SK-N-SH (cell line): ENCODE results near the gene GALK2. TPM values are rescaled to one million over a fixed set of nuclear protein-coding genes. Genes with fewer than 3 reads are reported as not detected.

Source experiments
- CTCF ChIA-PET: fragments of 300-600, 350-600 bp; formaldehyde crosslinking; extraction: SDS; loops from one replicate; lab custom pipeline; 2021; lab: Yijun Ruan, JAX
- POLR2A ChIA-PET: fragments of 350-600 bp; sonication (Branson Sonifier 250); formaldehyde crosslinking; extraction: SDS; loops from one replicate; lab custom pipeline; 2020; ENCODE audit warnings: antibody characterized with exemption, inconsistent platforms; lab: Yijun Ruan, JAX
- DNase-seq: peaks from one replicate; pipeline ENCODE4 v3.0.0; 2012
- H2AFZ ChIP-seq: fragments of 200-600 bp; sonication (generic); 2 replicates; pipeline ENCODE4 v1.8.1; 2016; ENCODE audit warnings: antibody characterized with exemption, mild to moderate bottlenecking, low read depth
- H3F3A ChIP-seq: fragments of 200-600 bp; sonication (generic); replicated peaks from 2 replicates; pipeline ENCODE3; 2016; ENCODE audit warnings: antibody characterized with exemption, mild to moderate bottlenecking; ENCODE audit not compliant: insufficient read depth
- H3K27ac ChIP-seq, 2 experiments: fragments of 200-500 bp in 1 of 2; fragments of 200-600 bp in 1 of 2; sonication (Bioruptor generic) in 1 of 2; sonication (generic), shearing (Covaris generic) in 1 of 2; 2 replicates each; pipeline versions ENCODE4 v1.5.1 to v1.6.1; 2014 to 2016; ENCODE audit warnings: low read depth in 2 of 2, inconsistent platforms in 1 of 2, low read length in 1 of 2, mild to moderate bottlenecking in 1 of 2, mixed read lengths in 1 of 2
- H3K27me3 ChIP-seq: fragments of 200-600 bp; sonication (generic), shearing (Covaris generic); 2 replicates; pipeline ENCODE4 v1.6.1; 2016; ENCODE audit warnings: mixed run types; ENCODE audit not compliant: insufficient read depth
- H3K36me3 ChIP-seq, 2 experiments: fragments of 200-500 bp in 1 of 2; fragments of 200-600 bp in 1 of 2; sonication (Bioruptor generic) in 1 of 2; sonication (generic) in 1 of 2; replicated peaks in 1 of 2; 2 replicates each; pipeline versions ENCODE3 to v1.5.1; 2014 to 2016; ENCODE audit warnings: low read length in 1 of 2, mild to moderate bottlenecking in 1 of 2; ENCODE audit not compliant: insufficient read depth in 2 of 2, control insufficient read depth in 1 of 2
- H3K4me1 ChIP-seq, 2 experiments: fragments of 200-500 bp in 1 of 2; fragments of 200-600 bp in 1 of 2; sonication (Bioruptor generic) in 1 of 2; sonication (generic), shearing (Covaris generic) in 1 of 2; 2 replicates each; pipeline versions ENCODE4 v1.5.1 to v1.6.1; 2014 to 2016; ENCODE audit warnings: low read depth in 1 of 2, low read length in 1 of 2, mixed run types in 1 of 2; ENCODE audit not compliant: insufficient read depth in 2 of 2, control insufficient read depth in 1 of 2
- H3K4me2 ChIP-seq: fragments of 200-600 bp; sonication (generic), shearing (Covaris generic); 2 replicates; pipeline ENCODE4 v1.6.1; 2017; ENCODE audit warnings: mixed run types
- H3K4me3 ChIP-seq, 2 experiments: fragments of 200-500 bp in 1 of 2; fragments of 200-600 bp in 1 of 2; sonication (Bioruptor generic) in 1 of 2; sonication (generic), shearing (Covaris generic) in 1 of 2; 2 replicates each; pipeline versions ENCODE4 v1.5.1 to v1.8.1; 2014 to 2016; ENCODE audit warnings: low read depth in 2 of 2, inconsistent platforms in 1 of 2, low read length in 1 of 2, mild to moderate bottlenecking in 1 of 2, mixed read lengths in 1 of 2, moderate library complexity in 1 of 2
- H3K79me2 ChIP-seq: fragments of 200-600 bp; sonication (generic); 2 replicates; pipeline ENCODE4 v1.8.1; 2017; ENCODE audit warnings: mild to moderate bottlenecking; ENCODE audit not compliant: insufficient read depth
- H3K9ac ChIP-seq: fragments of 200-600 bp; sonication (generic); 2 replicates; pipeline ENCODE4 v1.6.1; 2017; ENCODE audit warnings: mixed run types
- H3K9me2 ChIP-seq: fragments of 200-600 bp; sonication (generic); 2 replicates; pipeline ENCODE4 v1.6.1; 2017; ENCODE audit warnings: mixed run types
- H3K9me3 ChIP-seq: fragments of 200-600 bp; sonication (generic); 2 replicates; pipeline ENCODE4 v1.6.1; 2017; ENCODE audit warnings: mixed run types, mild to moderate bottlenecking, moderate library complexity
- H4K20me1 ChIP-seq: fragments of 200-600 bp; sonication (generic); 2 replicates; pipeline ENCODE4 v1.6.1; 2017; ENCODE audit warnings: mild to moderate bottlenecking, mixed run types; ENCODE audit not compliant: insufficient read depth
- EZH2phosphoT487 ChIP-seq: fragments of 200-600 bp; sonication (generic); IDR thresholded peaks from 2 replicates; pipeline ENCODE4 v1.6.1; 2017; ENCODE audit warnings: low read depth, mixed run types, mild to moderate bottlenecking, antibody characterized with exemption, moderate library complexity, borderline replicate concordance
- FOXM1 ChIP-seq: IDR thresholded peaks from 2 replicates; pipeline ENCODE4 v1.4.0; 2012; ENCODE audit warnings: low read depth, mild to moderate bottlenecking
- GABPA ChIP-seq: IDR thresholded peaks from 2 replicates; pipeline ENCODE4 v1.4.0; 2012; ENCODE audit warnings: low read depth, mild to moderate bottlenecking
- GATA2 ChIP-seq: sonication (generic); formaldehyde crosslinking; IDR thresholded peaks from 2 replicates; pipeline ENCODE4 v1.5.0; 2020; ENCODE audit warnings: mild to moderate bottlenecking, missing genetic modification reagents
- IRF3 ChIP-seq: fragments of 150-350 bp; IDR thresholded peaks from 2 replicates; pipeline ENCODE4 v1.6.1; 2016; ENCODE audit warnings: mild to moderate bottlenecking, low read depth, low read length
- MXI1 ChIP-seq: IDR thresholded peaks from 2 replicates; pipeline ENCODE4 v1.6.1; 2012; ENCODE audit warnings: mild to moderate bottlenecking, low read depth, low read length, improper control_type of control experiment
- NRF1 ChIP-seq: IDR thresholded peaks from 2 replicates; pipeline ENCODE4 v1.6.1; 2012; ENCODE audit warnings: low read depth, mild to moderate bottlenecking, low read length
- POLR2AphosphoS5 ChIP-seq: IDR thresholded peaks from 2 replicates; pipeline ENCODE4 v1.6.1; 2012; ENCODE audit warnings: low read depth, low read length
- RAD21 ChIP-seq: IDR thresholded peaks from 2 replicates; pipeline ENCODE4 v1.6.1; 2012; ENCODE audit warnings: mild to moderate bottlenecking, low read length
- REST ChIP-seq: IDR thresholded peaks from 2 replicates; pipeline ENCODE4 v1.6.1; 2012; ENCODE audit warnings: mild to moderate bottlenecking, low read depth, low read length, moderate library complexity
- RFX5 ChIP-seq: IDR thresholded peaks from 2 replicates; pipeline ENCODE4 v1.6.1; 2012; ENCODE audit warnings: mild to moderate bottlenecking, improper control_type of control experiment, low read length
- SMC3 ChIP-seq: IDR thresholded peaks from 2 replicates; pipeline ENCODE4 v1.6.1; 2012; ENCODE audit warnings: low read depth, low read length, improper control_type of control experiment
- TAF1 ChIP-seq: IDR thresholded peaks from 2 replicates; pipeline ENCODE4 v1.6.1; 2012; ENCODE audit warnings: low read depth, mild to moderate bottlenecking, low read length, moderate library complexity, borderline replicate concordance
- TEAD4 ChIP-seq: IDR thresholded peaks from 2 replicates; pipeline ENCODE4 v1.4.0; 2012; ENCODE audit warnings: mild to moderate bottlenecking, borderline replicate concordance; ENCODE audit not compliant: insufficient read depth
- WGBS: methylation state at CpG from one replicate; pipeline ENCODE4 v1.1.6; 2017; ENCODE audit warnings: low lambda C conversion rate; 5-methylcytosine and 5-hydroxymethylcytosine counted together
- polyA plus RNA-seq, 3 experiments: library from polyadenylated mRNA; depleted of rRNA; stranded (reverse); fragments of >200 nt; gene quantifications; 2 replicates each; pipeline ENCODE4 v1.2.3, GENCODE V29; 2012
- TF ChIP-seq, protein P1 (sequence below): IDR thresholded peaks from 2 replicates; pipeline ENCODE4 v1.4.0; 2012; ENCODE audit warnings: low read depth, borderline replicate concordance

GALK2 gene
- polyA plus RNA-seq, 1 of the 3 experiments (the other 2 are of a cell fraction), result 19.0 TPM

DNA sequence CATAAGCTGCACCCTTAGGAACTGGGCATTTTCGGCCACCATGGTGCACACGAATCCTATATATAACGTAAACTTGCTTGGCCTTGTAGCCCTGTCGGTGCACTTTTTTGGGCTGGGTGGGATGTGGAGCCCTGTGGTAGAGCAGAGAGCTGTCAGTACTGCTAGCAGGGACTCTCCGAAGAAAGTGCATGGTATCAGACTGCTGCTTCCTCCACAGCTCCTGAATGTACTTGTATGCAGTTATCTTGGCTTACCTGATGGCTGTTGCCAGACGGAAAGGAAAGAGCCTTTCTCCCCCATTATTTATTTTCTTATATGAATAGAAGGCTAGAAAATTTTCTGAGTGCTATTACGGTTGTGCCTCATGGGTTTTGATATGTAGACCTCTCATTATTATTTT is 8.4 kb downstream of the GALK2 start:
- ChIA-PET CTCF (no interaction called here), POLR2A (interaction anchor here (1.2 kb wide), 1 partner anchor 8 kb away, joined by 5 read pairs; the partner anchor contains the start of gene GALK2)
- 0 out of 2 replicates have a peak, but pooled peaks cover 3% of the 10 kb centered on the region for H3K9me2 ChIP-seq
- no peak overlapping the region for H3K27ac ChIP-seq
- H3K9ac ChIP-seq, result no peak overlapping the region
- no peaks in the 10 kb centered on the region for H3K36me3 ChIP-seq
- no peak for DNase-seq
- peaks cover 11% of the 10 kb centered on the region; the same call in 1 of the 2 replicates for H3K79me2 ChIP-seq
- no peaks in the 10 kb centered on the region for H3K9me3 ChIP-seq
- H3K4me1 ChIP-seq, result no peaks in the 10 kb centered on the region
- H3F3A ChIP-seq, result no peaks in the 10 kb centered on the region
- no peak overlapping the region for H3K4me3 ChIP-seq
- TF ChIP-seq TEAD4, result no peak
- TF ChIP-seq GATA2 (CRISPR knock-in tag), result no peak
- no peak for TF ChIP-seq RFX5
- TF ChIP-seq NRF1, result no peak
- TF ChIP-seq, protein P1, sequence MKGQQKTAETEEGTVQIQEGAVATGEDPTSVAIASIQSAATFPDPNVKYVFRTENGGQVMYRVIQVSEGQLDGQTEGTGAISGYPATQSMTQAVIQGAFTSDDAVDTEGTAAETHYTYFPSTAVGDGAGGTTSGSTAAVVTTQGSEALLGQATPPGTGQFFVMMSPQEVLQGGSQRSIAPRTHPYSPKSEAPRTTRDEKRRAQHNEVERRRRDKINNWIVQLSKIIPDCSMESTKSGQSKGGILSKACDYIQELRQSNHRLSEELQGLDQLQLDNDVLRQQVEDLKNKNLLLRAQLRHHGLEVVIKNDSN, result no peak
- no peak for TF ChIP-seq FOXM1
- no peak for TF ChIP-seq MXI1
- TF ChIP-seq EZH2phosphoT487, result no peak
- TF ChIP-seq RAD21, result no peak
- no peaks in the 10 kb centered on the region for H3K27me3 ChIP-seq
- 88% methylated on average over 7 of the region's 7 CpGs for WGBS
- H4K20me1 ChIP-seq, result no peaks in the 10 kb centered on the region
- H3K4me2 ChIP-seq, result no peak overlapping the region
- no peak overlapping the region for H2AFZ ChIP-seq

DNA sequence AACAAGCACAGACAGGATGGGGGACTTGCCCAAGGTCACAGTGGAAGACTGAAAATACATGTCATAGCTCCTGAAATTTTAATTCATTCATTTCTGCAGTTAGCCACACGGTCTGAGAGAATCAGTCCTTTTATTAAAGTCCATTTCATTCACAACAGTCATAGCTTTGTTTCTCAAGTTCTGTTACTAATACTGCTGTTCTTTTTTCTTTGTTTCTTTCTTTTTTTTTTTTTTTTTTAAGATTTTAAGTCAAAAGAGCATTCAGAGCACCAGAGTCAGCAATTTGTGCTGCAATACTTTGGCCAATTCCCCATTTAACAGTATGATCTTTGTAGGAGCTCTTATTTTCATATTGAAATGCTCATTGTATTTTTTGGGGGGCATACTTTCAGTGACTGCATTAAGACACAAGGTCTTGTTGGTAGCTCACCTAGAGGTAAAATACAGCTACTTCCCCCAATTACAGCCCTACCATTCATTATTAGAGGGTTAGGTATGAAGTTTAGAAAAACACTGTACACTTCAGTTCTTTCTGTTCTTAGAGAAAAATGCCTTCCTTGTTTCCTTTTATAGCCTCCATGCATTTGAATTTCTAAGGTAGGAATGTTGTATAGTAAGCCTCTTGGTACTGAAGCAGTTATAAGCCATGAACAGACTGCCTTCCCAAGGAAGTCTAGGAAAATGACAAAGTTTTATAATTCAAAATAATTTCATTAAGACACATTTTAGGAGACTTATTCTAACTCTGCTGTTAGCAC is 9.6 kb downstream of the GALK2 start:
- H3K4me2 ChIP-seq, result no peak overlapping the region
- TF ChIP-seq SMC3, result no peak
- no peak for TF ChIP-seq GATA2 (CRISPR knock-in tag)
- TF ChIP-seq POLR2AphosphoS5, result no peak
- no peak for TF ChIP-seq RFX5
- TF ChIP-seq, protein P1, result no peak
- no peak for TF ChIP-seq GABPA
- TF ChIP-seq RAD21, result no peak
- TF ChIP-seq IRF3, result no peak
- no peak for TF ChIP-seq TAF1
- no peak for TF ChIP-seq REST
- TF ChIP-seq, all 33 proteins: peak for 0
- Histone ChIP-seq H3K27me3 (no peaks in the 10 kb centered on the region), H3K79me2 (0 out of 2 replicates have a peak, but pooled peaks cover 4% of the 10 kb centered on the region), H3K4me3 (no peak overlapping the region), H3K9ac (no peak overlapping the region), H4K20me1 (no peaks in the 10 kb centered on the region), H3K9me3 (no peaks in the 10 kb centered on the region), H3K9me2 (0 out of 2 replicates have a peak, but pooled peaks cover 3% of the 10 kb centered on the region), H3K36me3 (no peaks in the 10 kb centered on the region), H3F3A (no peaks in the 10 kb centered on the region), H2AFZ (no peak overlapping the region), H3K4me1 (no peaks in the 10 kb centered on the region), H3K27ac (no peak overlapping the region)
- ChIA-PET CTCF (interaction anchor here (1.3 kb wide), 1 partner anchor 56 kb away, joined by 7 read pairs; no protein-coding TSS in a partner anchor), POLR2A (interaction anchor here (1.2 kb wide), 1 partner anchor 10 kb away, joined by 5 read pairs; the partner anchor contains the start of gene GALK2)
- DNase-seq, result no peak
- 88% methylated on average over 1 of the region's 1 CpG for WGBS
